OCI-LY1 (cell line): ENCODE results near the gene QPCT.

Source experiments
- H2AFZ ChIP-seq: fragments of 200-600 bp; sonication (generic), shearing (Covaris generic); 2 replicates; pipeline ENCODE4 v1.6.0; 2014; ENCODE audit warnings: antibody characterized with exemption, mild to moderate bottlenecking, low read length
- H3F3A ChIP-seq: fragments of 200-600 bp; sonication (generic), shearing (Covaris generic); 2 replicates; pipeline ENCODE4 v1.6.0; 2014; ENCODE audit warnings: mild to moderate bottlenecking, antibody characterized with exemption, low read length, moderate library complexity; ENCODE audit not compliant: insufficient read depth
- H3K27ac ChIP-seq: fragments of 200-600 bp; sonication (generic); 2 replicates; pipeline ENCODE4 v1.5.1; 2014; ENCODE audit warnings: low read length, mixed run types, mild to moderate bottlenecking, low read depth; ENCODE audit not compliant: poor library complexity, severe bottlenecking
- H3K27me3 ChIP-seq: fragments of 200-600 bp; sonication (generic); 2 replicates; pipeline ENCODE4 v1.6.0; 2014; ENCODE audit warnings: antibody characterized with exemption, mild to moderate bottlenecking, low read length, moderate library complexity; ENCODE audit not compliant: insufficient read depth
- H3K36me3 ChIP-seq: fragments of 200-600 bp; sonication (generic); 2 replicates; pipeline ENCODE4 v1.6.1; 2014; ENCODE audit warnings: mild to moderate bottlenecking, antibody characterized with exemption, low read length, moderate library complexity, mixed read lengths; ENCODE audit not compliant: insufficient read depth
- H3K4me1 ChIP-seq: fragments of 200-600 bp; sonication (generic); 2 replicates; pipeline ENCODE4 v1.5.1; 2014; ENCODE audit warnings: mild to moderate bottlenecking, low read length, moderate library complexity; ENCODE audit not compliant: insufficient read depth, severe bottlenecking
- H3K4me2 ChIP-seq: fragments of 200-600 bp; sonication (generic), shearing (Covaris generic); 2 replicates; pipeline ENCODE4 v1.6.1; 2014; ENCODE audit warnings: low read length
- H3K4me3 ChIP-seq: fragments of 200-600 bp; sonication (generic); 2 replicates; pipeline ENCODE4 v1.5.1; 2014; ENCODE audit warnings: low read length, low read depth, mild to moderate bottlenecking, mixed read lengths; ENCODE audit not compliant: poor library complexity, severe bottlenecking
- H3K79me2 ChIP-seq: fragments of 200-600 bp; shearing (Covaris generic); 2 replicates; pipeline ENCODE4 v1.6.1; 2016; ENCODE audit warnings: mixed run types, low read length, mixed read lengths; ENCODE audit not compliant: insufficient read depth
- H3K9ac ChIP-seq: fragments of 200-600 bp; sonication (generic), shearing (Covaris generic); 2 replicates; pipeline ENCODE4 v1.6.1; 2014; ENCODE audit warnings: mild to moderate bottlenecking, low read length, mixed read lengths
- H3K9me2 ChIP-seq: fragments of 200-600 bp; sonication (generic), shearing (Covaris generic); 2 replicates; pipeline ENCODE4 v1.6.1; 2014; ENCODE audit warnings: low read depth, mild to moderate bottlenecking, low read length, mixed read lengths
- H3K9me3 ChIP-seq: fragments of 200-600 bp; shearing (Covaris generic); 2 replicates; pipeline ENCODE4 v1.6.1; 2014; ENCODE audit warnings: low read length, mixed read lengths
- H4K20me1 ChIP-seq: fragments of 200-600 bp; sonication (generic), shearing (Covaris generic); 2 replicates; pipeline ENCODE4 v1.6.0; 2016; ENCODE audit warnings: mild to moderate bottlenecking, low read length; ENCODE audit not compliant: insufficient read depth
- EZH2 ChIP-seq: fragments of 200-600 bp; sonication (generic), shearing (Covaris generic); IDR thresholded peaks from 2 replicates; pipeline ENCODE4 v1.8.0; 2017; ENCODE audit warnings: borderline replicate concordance, mixed run types, mild to moderate bottlenecking, antibody characterized with exemption, low read length, moderate library complexity, mixed read lengths
- TF ChIP-seq, protein P1 (sequence below): fragments of 200-600 bp; sonication (generic), shearing (Covaris generic); IDR thresholded peaks from 2 replicates; pipeline ENCODE4 v1.5.1; 2017; ENCODE audit warnings: mild to moderate bottlenecking, antibody characterized with exemption, low read length, moderate library complexity, mixed read lengths

The QPCT gene

DNA sequence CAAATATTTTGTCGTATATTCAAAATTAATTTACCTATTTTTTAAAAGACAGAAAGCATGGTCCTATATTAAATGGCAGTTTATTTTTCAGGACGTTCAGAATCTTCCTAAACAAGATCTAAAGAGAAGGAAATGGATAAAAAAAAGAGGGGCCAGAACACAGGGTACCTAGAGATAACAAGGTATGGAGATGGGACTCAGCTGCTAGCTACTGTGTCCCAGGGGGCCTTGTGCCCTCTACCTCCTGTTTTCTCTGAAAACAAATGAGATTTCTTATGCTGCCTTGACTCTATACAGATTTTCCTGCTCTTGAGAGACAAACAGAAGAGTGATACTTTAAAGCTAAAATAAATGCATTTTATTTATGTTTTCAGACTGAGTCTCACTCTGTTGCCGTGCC lies 29.1 kb upstream of the QPCT start:
- 0 out of 2 replicates have a peak overlapping the region, but pooled peaks have one; percentile 9 for H3K9ac ChIP-seq
- H3K9me3 ChIP-seq: no peaks in the 10 kb centered on the region
- H3K4me1 ChIP-seq: peaks cover 96% of the 10 kb centered on the region
- H3K79me2 ChIP-seq: peaks cover 99% of the 10 kb centered on the region
- peak overlapping the region; percentile 65 for H3K4me2 ChIP-seq
- H3K36me3 ChIP-seq: peaks cover 36% of the 10 kb centered on the region
- no peak overlapping the region for H2AFZ ChIP-seq
- H3K27ac ChIP-seq: no peak overlapping the region
- no peaks in the 10 kb centered on the region for H3K9me2 ChIP-seq
- H3K27me3 ChIP-seq: no peaks in the 10 kb centered on the region
- TF ChIP-seq, protein P1, sequence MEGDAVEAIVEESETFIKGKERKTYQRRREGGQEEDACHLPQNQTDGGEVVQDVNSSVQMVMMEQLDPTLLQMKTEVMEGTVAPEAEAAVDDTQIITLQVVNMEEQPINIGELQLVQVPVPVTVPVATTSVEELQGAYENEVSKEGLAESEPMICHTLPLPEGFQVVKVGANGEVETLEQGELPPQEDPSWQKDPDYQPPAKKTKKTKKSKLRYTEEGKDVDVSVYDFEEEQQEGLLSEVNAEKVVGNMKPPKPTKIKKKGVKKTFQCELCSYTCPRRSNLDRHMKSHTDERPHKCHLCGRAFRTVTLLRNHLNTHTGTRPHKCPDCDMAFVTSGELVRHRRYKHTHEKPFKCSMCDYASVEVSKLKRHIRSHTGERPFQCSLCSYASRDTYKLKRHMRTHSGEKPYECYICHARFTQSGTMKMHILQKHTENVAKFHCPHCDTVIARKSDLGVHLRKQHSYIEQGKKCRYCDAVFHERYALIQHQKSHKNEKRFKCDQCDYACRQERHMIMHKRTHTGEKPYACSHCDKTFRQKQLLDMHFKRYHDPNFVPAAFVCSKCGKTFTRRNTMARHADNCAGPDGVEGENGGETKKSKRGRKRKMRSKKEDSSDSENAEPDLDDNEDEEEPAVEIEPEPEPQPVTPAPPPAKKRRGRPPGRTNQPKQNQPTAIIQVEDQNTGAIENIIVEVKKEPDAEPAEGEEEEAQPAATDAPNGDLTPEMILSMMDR: no peak
- TF ChIP-seq EZH2: no peak
- H3K4me3 ChIP-seq: peak overlapping the region; percentile 38
- H4K20me1 ChIP-seq: no peaks in the 10 kb centered on the region
- no peaks in the 10 kb centered on the region for H3F3A ChIP-seq

DNA sequence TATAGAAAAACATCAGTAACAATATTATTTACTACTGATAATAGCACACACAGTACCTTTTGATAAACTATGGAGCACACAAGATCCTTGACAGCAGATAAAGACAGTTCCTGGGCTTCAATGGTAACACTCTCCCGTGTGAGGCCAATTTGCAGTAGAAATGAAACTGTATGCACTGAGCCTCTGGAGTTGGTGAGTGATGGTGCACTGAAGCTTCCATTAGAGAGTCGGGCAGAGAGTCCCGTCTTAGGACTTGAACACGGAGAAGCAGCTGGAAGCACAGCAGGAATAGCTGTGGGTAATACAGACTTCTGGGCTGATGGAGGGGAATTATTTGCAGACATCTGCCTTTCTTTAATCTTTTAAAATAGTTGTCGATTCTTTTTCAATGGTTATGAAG lies 28.2 kb upstream of the QPCT start:
- Histone ChIP-seq H3K4me3 (peak overlapping the region; percentile 38), H3F3A (no peaks in the 10 kb centered on the region)
- no peak for TF ChIP-seq EZH2
- TF ChIP-seq, protein P1: no peak

DNA sequence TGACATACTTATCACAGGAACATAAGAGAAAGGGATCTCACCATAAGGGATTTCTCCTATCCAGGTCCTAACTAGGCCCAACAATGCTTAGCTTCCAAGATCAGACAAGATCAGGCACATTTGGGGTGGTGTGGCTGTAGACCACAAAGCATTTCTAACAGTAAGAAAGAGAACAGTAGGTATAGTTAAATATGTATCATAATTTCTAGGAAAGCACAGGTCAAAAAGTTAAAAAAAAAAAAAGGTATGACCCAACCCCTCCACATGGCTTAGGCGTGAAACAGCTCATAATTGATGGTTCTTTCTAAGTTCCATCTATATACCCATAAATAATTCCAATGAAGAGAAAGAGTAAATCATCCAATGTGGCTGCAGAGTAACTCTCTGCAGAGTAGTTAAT lies 26.7 kb upstream of the QPCT start:
- H3K79me2 ChIP-seq: peaks cover 98% of the 10 kb centered on the region
- no peaks in the 10 kb centered on the region for H3K9me3 ChIP-seq
- TF ChIP-seq, protein P1: no peak
- TF ChIP-seq EZH2: no peak
- peaks cover 43% of the 10 kb centered on the region for H3K36me3 ChIP-seq
- H3K4me1 ChIP-seq: peaks cover 99% of the 10 kb centered on the region
- no peaks in the 10 kb centered on the region; the same call in 1 of the 2 replicates for H4K20me1 ChIP-seq
- H3K9me2 ChIP-seq: no peaks in the 10 kb centered on the region
- no peaks in the 10 kb centered on the region for H3F3A ChIP-seq
- no peak overlapping the region for H3K27ac ChIP-seq
- H3K4me3 ChIP-seq: peak overlapping the region; percentile 10
- H3K4me2 ChIP-seq: peak overlapping the region; percentile 78
- no peaks in the 10 kb centered on the region for H3K27me3 ChIP-seq
- no peak overlapping the region for H3K9ac ChIP-seq
- no peak overlapping the region for H2AFZ ChIP-seq

More for the DNA sequence above, 28.2 kb upstream of the QPCT start:
- Histone ChIP-seq H3K27me3 (no peaks in the 10 kb centered on the region), H3K9me2 (no peaks in the 10 kb centered on the region), H3K36me3 (peaks cover 34% of the 10 kb centered on the region), H2AFZ (no peak overlapping the region), H3K4me2 (peak overlapping the region; percentile 65), H3K9me3 (no peaks in the 10 kb centered on the region), H4K20me1 (no peaks in the 10 kb centered on the region), H3K4me1 (peaks cover 98% of the 10 kb centered on the region), H3K27ac (peak overlapping the region; percentile 7), H3K9ac (peak overlapping the region; percentile 26), H3K79me2 (peaks cover 98% of the 10 kb centered on the region)
